Esophagus muscularis mucosa (tissue), 4 donors: ENCODE measurements around the gene ELAVL1.

Experiments
- EP300 ChIP-seq: sonication (generic); formaldehyde crosslinking; IDR thresholded peaks from one replicate; pipeline ENCODE4 v1.6.1; 2017; ENCODE audit warnings: antibody characterized with exemption
- POLR2A ChIP-seq: fragments of 450-650 bp; IDR thresholded peaks from one replicate; pipeline ENCODE4 v1.6.1; 2017; ENCODE audit warnings: antibody characterized with exemption, moderate library complexity, mild to moderate bottlenecking, low read depth
- POLR2AphosphoS5 ChIP-seq, 2 donors: sonication (generic); formaldehyde crosslinking; IDR thresholded peaks; one replicate each; pipeline ENCODE4 v1.6.1; 2017; ENCODE audit warnings: antibody characterized with exemption in 2 of 2
- TF ChIP-seq, protein P1 (sequence below), 3 experiments: fragments of 200-600 bp in 2 of 3; fragments of 450-650 bp in 1 of 3; sonication (generic) in 2 of 3; IDR thresholded peaks; one replicate each; pipeline ENCODE4 v1.5.1; 2017 to 2019; ENCODE audit warnings: antibody characterized with exemption in 3 of 3, mild to moderate bottlenecking in 2 of 3, moderate library complexity in 1 of 3

DNA sequence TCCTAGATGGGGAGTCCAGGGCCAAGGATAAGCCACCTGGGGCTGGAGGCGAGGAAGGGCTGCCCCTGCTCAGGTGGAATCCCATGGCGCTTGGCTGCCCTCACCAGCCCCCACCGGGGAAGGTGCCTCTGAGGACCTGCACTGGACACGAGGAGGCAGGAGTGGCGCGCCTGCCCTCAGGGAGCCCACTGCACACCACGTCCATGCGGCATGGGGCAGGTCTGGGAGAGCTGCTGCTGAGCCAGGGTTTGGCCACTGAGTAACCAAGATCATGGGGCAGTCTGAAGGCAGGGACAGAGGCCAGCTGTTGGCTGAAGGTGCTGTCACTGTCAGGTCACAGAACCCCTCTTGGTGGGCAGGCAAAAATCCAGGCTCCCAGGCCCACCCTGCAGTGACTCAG, 25.9 kb downstream of the ELAVL1 start:
- TF ChIP-seq, protein P1, sequence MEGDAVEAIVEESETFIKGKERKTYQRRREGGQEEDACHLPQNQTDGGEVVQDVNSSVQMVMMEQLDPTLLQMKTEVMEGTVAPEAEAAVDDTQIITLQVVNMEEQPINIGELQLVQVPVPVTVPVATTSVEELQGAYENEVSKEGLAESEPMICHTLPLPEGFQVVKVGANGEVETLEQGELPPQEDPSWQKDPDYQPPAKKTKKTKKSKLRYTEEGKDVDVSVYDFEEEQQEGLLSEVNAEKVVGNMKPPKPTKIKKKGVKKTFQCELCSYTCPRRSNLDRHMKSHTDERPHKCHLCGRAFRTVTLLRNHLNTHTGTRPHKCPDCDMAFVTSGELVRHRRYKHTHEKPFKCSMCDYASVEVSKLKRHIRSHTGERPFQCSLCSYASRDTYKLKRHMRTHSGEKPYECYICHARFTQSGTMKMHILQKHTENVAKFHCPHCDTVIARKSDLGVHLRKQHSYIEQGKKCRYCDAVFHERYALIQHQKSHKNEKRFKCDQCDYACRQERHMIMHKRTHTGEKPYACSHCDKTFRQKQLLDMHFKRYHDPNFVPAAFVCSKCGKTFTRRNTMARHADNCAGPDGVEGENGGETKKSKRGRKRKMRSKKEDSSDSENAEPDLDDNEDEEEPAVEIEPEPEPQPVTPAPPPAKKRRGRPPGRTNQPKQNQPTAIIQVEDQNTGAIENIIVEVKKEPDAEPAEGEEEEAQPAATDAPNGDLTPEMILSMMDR (IDR thresholded peaks at IDR 0.05) = no peak
- TF ChIP-seq POLR2AphosphoS5 (IDR thresholded peaks at IDR 0.05) (no peak), POLR2A (no peak), EP300 (no peak)
